ENCODE results near the gene PEMT.
A peak's percentile ranks its signal among the peaks of the same experiment; 100 is the strongest.

Gene PEMT

GRCh38 chr17:17570140-17570797 is 21.2 kb downstream of the PEMT start:
- DNase-seq = no peak

DNA sequence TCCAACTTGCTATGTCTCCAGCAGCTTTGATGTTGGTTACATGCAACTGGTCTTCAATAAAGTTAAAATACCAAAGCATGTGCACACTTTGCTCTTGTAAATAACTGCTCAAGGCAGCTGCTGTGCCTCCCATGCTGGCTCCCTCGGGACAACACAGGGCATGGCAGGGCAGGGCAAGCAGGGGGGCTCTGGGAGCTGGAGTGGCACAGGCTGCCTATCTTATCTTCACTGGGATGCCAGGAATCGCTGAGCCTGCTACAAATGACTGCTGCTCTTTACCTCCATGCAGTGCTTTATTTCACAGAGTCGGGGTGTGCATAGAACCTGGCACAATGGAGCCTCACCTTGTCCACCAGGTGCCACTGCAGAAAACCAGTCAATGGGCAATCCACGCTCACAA is 21.8 kb downstream of the PEMT start:
- no peak for DNase-seq

- peak; percentile 21 to 50 for DNase-seq
Observed at GRCh38 chr17:17568772-17569195, 22.7 kb downstream of the PEMT start.

DNA sequence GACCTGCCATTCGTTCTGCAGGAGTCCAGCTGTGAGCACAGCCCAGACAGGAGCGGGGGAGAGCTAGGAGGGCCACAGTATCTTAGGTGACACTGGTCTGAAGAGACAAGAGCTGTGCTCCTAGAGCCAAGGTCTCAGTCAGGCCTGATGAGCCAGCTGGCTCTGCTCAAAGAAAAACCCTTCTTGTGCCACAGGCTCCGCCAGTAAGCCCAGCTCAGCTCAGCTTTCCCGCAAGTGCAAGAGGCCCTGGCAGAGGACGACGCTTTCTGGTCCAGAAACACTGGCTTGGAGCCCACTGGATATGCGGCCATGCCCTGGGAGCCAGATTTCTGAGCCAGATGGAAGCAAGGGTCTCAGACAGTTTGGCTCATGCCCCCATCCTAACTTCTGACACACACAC is 23.9 kb downstream of the PEMT start:
- no peak for DNase-seq

DNA sequence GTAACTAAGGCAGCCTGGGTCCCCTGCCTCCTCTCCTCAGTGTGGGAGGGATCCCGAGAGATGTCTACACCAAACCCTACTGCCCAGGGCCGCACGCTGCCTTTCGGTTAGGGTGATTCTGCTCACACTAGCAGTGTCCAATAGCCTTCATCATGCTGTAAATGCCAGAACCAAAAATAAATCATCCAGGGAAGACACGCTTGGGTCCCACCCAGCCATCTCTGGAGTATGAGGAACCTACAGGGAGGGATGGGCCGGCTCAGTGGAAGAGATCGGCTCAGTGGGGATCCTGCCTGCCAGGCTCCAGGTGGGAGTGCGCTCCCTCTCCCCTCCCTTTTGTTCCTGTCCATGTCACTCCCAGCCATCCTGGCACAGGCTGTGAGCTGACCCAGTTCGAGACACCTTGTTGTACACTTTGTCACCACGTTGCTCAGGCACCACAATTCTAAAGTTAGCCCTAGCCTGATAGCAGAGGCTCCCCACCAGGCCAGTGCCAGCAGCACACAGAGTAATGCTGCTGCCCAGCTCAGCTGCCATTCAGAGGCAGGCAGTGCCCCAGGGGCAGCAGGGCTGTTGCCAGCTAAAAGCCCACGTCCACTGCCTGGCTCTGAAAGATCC is 24.5 kb downstream of the PEMT start:
- no peak for DNase-seq

DNA sequence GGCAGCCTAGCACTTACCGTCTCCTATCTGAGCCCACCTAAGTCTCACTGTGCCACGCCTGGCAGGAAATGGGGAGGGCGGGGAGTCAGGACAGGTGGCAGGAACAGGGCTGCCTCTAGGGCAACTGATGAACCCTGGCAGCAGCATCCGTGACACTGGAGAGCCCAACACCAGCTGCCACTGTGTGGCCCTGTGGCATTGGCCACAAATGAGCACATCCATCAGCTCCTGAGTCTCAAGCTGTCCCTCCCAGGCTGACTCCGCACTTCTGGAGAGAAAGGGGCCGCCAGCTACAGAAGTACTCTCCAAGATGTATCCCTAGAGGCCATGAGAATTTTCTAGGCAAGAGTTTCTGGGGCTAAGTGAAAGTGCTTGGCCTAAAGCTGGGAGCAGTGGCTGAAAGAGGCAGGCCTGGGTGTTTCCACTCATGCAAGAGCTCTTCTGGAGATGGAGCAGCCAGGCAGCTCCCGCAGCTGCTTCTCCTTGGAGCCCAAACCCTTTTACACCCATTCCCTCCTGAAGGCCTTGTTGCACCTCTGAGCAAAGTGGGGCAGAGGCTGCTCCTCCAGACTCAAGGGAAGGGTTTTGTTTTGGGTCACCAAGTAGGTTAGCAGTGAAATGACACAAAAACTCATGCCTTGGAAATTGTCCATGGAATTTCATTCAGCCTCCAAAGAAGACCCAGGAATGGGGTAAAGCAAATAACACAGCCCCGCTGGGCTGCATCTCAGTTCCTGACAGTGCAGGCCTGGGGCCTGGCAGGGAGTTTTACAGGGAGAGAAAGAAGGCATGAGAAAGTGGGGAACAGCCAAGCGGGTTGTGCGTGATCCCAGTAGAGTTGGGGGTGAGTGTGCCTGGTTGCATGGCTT is 25.8 kb downstream of the PEMT start:
- DNase-seq = no peak

DNA sequence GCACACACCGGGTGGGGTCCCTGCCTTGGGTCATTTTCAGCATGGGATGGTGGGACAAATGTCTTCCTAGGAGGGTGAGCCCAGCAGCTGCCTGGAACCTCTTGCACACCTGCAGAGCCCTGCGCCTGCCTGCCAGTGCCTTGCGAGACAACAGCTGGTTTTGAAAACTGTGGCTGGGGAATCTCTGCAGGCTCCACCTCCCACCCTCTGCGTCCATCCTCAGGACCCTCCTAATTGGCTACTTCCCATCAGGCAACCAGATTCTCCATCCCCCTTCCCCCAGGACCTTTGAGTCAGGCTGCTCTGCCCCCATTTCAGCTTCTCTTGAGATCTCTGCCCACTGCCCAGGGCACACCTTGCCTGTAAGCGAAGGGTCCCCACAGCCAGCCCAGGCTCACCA is 26.6 kb downstream of the PEMT start:
- no peak for DNase-seq

- no peak for DNase-seq
Observed at GRCh38 chr17:17564323-17564722, 27.2 kb downstream of the PEMT start.

DNA sequence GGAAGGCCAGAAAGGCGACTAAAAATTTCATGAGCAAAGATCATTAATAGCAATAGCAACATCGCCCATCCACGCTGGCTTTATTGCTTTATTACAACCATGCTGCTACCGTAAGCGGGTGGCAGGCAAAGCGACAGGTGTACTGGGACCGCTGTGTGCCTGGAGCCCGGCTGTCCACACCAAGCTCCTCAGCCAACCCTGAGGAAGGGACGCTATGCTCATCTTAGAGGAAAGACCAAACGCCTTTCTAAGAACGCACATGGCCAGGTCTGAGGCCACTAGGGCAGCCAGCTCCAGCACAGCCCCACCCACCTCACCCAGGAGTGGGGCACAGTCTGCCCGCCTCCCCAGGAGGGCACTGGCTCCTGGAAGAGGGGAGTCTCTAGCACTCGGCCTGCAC is 28.0 kb downstream of the PEMT start:
- DNase-seq = no peak

DNA sequence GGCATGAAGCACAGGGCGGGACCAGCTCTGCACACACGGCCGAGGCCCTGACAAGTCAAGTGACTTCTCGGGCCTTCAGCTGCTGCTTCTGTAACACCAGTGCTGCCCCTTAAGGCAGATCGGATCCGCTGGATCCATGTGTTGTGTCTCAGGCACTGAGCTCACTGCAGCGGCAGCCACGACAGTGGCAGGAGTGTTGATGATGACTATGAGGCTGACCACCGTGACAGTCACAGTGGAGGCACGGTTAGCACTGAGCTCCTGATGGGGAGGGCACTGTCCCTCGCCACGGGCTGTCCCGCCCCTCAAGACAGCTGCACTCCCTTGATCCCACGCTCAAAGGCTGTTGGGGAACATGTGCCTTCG is 29.4 kb downstream of the PEMT start:
- DNase-seq = no peak

- no peak for DNase-seq
Observed at GRCh38 chr17:17561408-17562145, 29.9 kb downstream of the PEMT start.

GRCh38 chr17:17560975-17561374 is 30.5 kb downstream of the PEMT start:
- DNase-seq = no peak

DNA sequence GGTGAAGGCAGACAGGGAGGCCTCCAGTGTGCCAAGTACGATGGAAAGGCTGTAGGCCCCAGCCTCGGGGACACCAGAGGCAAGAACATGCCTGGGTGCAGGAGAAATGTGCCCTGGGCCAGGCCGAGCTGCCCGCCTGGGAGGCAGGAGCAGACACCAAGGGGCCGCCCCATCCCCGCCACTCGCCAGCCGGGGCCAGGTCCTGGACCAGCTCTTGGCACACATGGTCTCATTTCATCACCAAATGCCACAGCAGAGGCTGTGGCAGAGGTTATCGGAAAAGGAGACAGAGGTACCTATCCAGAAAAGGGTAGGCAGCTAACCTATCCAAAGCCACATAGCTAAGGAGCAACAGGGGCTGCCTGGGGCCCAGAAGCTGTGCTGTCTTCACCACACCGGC is 31.3 kb downstream of the PEMT start:
- no peak for DNase-seq

- no peak for DNase-seq
Observed at GRCh38 chr17:17559164-17559563, 32.3 kb downstream of the PEMT start.

DNA sequence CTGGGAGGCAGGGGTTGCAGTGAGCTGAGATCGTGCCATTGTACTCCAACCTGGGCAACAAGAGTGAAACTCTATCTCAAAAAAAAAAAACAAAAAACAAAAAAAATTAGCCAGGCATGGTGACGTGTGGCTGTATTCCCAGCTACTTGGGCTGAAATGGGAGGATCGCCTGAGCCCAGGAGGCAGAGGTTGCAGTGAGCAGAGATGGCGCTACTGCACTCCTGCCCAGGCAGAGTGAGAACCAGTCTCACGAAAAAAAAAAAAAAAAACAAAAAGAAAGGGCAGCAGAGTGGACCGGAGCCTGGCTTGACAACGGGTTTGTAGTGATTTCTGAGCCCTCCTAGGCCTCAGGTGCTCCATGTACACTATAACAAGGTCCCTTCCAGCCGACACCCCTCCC is 33.1 kb downstream of the PEMT start:
- DNase-seq = no peak

GRCh38 chr17:17557796-17558195 is 33.7 kb downstream of the PEMT start:
- DNase-seq = no peak

DNA sequence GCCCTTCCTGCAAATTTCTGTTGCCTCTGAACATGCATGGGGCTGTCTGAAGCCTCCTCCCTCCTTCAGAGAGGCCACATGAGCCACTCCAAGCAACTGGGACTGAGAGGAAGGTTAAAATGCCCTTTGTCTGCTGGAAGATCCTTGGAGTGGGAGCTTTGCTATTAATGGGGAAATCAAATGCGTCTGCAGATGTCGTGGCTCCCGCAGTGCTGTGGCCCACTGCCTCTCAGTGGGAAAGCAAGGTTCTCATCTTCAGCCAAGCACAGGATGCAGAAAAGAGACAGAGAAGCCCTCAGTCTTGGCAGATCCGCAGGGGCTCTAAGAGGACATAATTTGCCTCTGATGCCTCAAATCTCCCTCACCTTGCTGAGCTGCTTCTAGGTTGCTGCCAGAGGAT is 34.8 kb downstream of the PEMT start:
- no peak for DNase-seq

- DNase-seq = no peak
Observed at GRCh38 chr17:17555906-17556305, 35.6 kb downstream of the PEMT start.

DNA sequence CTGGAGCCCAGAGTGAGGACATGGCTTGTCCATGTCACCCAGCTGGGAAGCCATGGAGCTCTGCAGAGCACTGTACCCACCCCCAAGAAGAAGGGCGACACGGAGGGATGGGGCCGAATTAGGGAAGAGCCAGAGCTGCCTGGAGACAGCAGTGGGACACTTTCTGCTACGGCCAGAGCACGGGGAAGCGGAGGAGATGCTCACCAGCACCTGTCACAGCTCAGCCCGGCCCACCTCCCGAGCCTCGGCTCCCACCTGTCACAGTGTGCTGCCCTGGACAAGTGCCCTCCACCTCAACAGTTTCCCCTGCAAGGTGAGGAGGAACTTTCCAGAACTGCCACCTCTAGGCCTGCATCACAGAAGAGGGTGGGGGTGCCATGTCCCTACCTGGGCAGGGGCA is 36.4 kb downstream of the PEMT start:
- no peak for DNase-seq

- DNase-seq = no peak
Observed at GRCh38 chr17:17554266-17554665, 37.2 kb downstream of the PEMT start.

DNA sequence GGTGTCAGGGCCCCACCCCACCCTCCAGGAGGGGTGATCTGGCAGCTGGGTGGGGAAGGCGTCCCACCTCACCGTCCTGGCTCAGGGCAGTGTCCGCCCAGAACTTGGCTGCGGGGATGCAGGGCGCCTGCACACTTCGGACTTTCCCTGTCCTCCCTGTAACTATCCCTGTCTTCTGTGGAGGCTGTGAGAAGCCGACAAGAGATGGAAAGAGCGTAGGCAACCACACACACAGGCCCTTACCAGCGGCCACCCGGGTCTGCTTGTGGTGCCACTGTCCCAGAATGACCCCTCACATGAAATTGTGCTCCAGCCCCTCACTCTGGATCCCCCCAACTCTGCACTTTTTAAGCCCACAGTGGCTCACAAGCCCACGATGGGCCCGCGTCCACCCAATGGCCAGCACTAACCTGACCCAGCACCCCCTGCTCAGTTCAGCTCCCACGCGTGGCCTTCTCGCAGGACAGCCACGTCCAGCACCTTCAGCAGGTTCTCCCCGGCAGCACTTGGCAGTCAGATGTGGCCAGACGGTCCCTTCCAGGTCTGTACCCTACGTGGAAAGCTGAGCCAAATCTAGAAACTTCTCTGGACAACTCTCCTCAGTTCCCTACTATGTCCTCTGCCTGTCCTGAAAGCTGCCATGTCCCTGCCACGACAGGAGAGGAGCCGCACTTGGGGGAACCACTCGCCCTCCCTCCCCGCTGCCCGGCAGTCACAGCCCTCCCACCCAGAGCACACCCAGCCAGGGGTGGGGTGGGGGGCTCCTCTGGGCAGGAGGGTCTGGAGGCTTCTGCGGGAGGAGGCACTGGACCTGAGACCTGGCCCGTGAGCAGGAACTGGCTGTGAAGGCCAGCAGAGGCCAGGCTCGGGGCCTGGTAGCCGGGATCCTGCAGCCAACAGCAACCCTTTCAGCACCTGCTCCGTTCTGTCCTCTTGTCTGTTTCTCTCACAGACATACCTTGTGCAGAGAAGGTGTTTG is 38.0 kb downstream of the PEMT start:
- DNase-seq = no peak

All from stimulated activated CD4-positive, alpha-beta T cell treated with anti-CD3 and anti-CD28 coated beads, Interleukin-4, amount 100 ng/mL, for 4 hours (primary cell).